Right lung (tissue), 10 donors: Measurements from ENCODE around the gene PTPN22. TPM values are rescaled to one million over a fixed set of nuclear protein-coding genes. Genes with fewer than 3 reads are reported as not detected.

ENCODE experiments used
- DNase-seq, 2 donors: peaks; one replicate each; pipeline ENCODE4 v3.0.0-alpha.2; 2013
- long read RNA-seq, 8 donors: transcript quantifications; one replicate each; lab custom pipeline, GENCODE V29; 2026
- polyA plus RNA-seq, 5 donors: library from polyadenylated mRNA; unstranded; fragments of 120-200 nt; gene quantifications; one replicate each; pipeline versions ENCODE4 v1.2.1 to v1.2.3, GENCODE V29; 2013; ENCODE audit warnings: inconsistent platforms in 1 of 5, low replicate concordance in 1 of 5; ENCODE audit not compliant: insufficient read length in 5 of 5, insufficient read depth in 1 of 5

Gene PTPN22
- 1 to 10 TPM in 3 of 5 donors, under 1 TPM in 2; 0.56 to 1.1 (median 1.1) TPM for polyA plus RNA-seq
- long read RNA-seq, donor 1: 0 reads
- long read RNA-seq, donor 2: 0 reads
- long read RNA-seq, donor 3, partial matches to known transcripts: 0 of 1 reads
- long read RNA-seq, donor 3, other reads (novel, unspliced or antisense): 0 of 1 reads
- long read RNA-seq, donor 4: 0 reads
- long read RNA-seq, donor 5: 0 reads
- long read RNA-seq, donor 6, partial matches to known transcripts: 12 of 12 reads
- long read RNA-seq, donor 6, other reads (novel, unspliced or antisense): 0 of 12 reads
- long read RNA-seq, donor 7: 0 reads
- long read RNA-seq, donor 8: 0 reads

DNA sequence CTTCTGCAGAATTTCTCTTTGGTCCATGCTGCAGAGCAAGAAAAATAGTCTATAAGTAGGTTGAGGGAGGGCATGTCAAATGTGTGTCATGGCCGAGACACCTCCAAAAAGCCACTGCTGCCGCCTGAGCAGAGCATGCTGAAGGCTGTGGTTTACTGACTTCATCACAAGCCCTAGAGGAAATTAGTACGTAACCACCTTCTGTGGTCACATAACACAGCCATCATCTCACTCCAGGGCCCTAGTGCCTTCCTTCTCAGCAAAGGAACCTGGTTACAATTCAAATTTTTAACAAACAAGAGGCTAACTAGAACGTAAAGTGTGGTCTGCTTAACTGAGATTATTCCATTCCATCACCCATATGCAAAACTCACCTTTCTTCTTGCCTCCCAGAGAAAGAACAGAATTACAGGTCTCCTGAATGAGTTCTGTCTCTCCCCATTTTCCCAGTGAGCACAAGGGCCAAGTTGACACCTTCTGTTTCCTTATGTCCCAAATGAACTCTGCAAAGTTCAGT lies at the start of gene PTPN22:
TSS of gene PTPN22 (minus strand) at position 116 of the 517 bp plus-strand sequence.
- no peak for DNase-seq

DNA sequence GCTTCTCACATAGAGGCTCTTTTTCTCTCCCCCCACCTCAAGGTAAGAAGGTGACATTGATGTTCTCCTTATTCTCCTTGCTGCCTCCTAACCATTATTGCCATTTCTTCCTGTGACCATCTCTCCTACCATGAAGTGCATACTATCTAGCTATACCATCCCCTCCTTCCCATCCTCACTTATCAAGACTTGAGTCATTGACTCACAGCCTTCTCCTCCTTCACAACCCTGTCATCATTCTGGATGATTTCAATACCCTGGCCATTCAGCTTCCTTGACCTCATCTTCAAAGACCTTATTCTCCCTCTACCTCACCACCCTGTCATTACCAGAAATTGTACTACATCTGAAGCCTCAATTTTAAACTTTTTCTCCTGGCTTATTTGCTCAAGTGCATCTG lies 46.7 kb upstream of the PTPN22 start:
- no peak for DNase-seq

DNA sequence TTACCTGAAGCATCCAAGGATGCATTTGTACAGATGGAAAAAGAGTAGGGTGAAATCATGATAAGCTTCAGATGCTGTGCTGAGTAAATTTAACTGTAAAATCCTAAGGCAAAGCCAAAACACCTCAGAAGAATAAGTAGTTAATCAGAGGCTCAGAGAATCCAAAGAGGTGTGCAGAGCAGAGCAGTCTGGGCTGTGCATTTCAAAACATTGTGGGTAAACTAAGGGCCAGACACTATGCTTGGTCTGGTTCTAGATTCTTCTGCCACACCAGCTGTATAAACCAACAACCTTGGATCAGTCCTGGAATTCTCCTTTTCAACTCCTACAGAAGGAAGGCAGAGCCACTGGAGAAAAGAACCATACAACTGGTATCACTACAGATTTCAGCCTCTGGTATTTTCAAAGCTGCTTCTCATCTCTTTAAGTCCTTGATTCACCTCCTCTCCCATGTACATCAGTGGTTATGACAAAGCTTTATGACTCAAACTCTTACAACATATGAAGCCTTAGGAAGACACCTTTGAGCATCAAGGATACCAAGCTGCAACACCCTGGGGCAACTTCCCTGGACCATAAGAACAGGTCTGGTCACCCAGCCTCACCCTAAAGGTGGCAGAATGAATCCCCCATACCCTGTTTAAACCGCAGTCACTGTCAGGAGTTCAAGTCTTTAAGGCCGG lies 46.0 kb upstream of the PTPN22 start:
- no peak for DNase-seq

DNA sequence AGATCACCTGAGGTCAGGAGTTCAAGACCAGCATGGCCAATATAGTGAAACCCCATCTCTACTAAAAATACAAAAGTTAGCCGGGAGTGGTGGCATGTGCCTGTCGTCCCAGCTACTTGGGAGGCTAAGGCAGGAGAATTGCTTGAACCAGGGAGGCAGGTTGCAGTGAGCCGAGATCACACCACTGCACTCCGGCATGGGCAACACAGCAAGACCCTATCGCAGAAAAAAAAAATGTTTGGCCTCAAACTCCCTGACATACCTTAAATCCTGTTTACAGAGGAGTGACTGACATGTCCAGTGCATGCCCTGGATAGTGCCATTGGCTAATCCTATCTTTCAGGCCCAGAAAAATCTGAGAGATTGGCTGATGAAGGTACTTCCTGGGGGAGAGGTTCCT lies 45.5 kb upstream of the PTPN22 start:
- DNase-seq: no peak

DNA sequence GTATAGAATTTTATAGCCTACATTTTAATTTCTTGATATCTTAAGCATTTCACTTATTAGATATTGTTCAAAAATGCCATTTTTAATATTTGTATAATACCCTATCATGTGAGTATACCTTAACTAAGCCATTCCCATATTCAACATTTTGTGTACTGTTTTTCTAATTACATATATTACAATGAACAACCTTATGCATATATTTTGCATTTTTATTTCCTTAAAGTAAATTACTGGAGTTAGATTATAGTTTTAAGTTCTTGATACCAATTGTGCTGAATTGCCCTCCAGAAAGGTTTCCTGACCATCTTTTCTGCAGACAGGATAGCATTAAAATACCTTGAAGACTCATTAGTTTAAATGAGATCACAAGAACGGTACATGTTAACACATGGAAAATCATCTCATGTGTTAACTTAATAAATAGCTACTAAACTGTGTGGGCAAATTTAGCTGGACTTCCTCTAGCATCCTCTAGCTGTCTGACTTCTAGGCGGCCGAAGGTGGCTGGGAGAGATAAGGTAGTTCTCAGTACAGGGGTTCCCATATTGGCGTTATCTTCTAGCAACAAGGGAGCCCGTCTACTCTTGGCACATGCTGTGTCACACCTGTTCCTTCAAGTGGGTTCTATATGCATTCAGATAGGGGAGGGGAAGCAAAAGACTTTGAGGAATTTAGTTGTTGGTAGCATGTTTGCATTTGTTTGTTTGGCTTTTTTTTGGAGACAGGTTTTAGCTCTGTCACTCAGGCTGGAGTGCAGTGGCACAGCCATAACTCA lies 42.6 kb upstream of the PTPN22 start:
- DNase-seq: no peak

DNA sequence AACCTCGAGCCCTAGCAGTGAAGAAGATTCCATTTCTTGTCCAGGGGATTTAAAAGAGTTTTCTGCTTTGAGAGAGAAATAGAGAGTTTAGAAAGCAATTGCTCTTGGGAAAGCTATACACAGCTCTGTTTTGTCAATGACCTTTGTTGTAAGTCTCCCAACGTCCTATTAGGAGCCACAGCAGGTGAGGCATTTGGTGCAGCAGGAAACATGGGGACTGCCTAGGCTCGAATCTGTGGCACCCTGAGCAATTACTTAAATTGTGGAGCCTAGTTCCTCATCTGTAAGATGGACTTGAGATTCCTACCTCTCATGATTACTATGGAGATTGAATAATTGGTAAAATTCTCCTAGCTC lies 41.8 kb upstream of the PTPN22 start:
- DNase-seq: no peak

DNA sequence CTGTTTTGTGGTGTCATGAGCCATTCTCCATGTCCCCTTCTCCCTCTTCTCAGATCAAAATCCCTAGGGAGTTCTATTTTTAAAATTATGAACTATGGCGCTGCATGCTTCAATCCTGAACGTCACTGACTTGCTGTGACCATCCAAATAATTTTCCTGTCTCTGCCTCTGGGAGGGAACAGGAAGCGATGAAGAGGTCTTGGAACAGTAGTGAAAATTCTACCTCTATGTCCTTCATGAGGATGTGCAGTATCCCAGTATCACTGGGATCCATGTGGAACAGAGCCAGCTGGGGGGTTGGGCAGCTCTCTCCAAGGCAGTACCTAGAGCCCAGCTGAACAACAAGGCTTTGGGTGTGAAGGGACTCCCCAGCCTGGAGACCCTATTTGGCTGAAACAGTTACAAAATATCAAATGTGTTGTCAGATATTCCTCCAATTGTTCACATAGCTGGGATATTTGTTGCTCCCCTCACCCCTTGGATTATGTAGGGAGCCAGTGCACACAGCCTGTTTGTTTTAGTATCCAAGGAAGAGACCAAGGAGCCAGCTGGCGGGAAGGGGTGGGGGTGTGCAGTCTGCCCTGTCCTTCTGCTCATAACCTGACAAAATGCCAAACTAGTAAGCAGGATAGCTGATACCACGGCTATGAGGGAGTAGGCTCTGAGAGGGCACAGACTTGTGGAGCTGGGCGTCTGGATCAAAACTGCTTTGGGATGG lies 41.2 kb upstream of the PTPN22 start:
- DNase-seq: peak; percentile 60 to 69

DNA sequence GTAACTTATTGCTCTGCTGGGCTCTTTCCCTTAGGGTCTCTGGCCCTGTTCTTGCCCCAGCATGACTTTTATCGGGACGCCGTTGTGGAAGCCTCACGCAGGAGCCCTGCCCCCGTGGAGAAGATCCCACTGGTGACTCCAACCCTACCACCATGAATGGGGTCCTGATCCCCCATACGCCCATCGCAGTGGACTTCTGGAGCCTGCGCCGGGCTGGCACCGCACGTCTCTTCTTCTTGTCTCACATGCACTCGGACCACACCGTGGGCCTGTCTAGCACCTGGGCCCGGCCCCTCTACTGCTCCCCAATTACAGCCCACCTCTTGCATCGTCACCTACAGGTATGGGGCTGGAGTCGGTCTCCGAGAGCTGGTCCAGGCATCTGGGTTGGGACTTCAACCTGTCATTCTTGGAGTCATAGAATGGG lies 33.9 kb upstream of the PTPN22 start:
- DNase-seq: no peak

DNA sequence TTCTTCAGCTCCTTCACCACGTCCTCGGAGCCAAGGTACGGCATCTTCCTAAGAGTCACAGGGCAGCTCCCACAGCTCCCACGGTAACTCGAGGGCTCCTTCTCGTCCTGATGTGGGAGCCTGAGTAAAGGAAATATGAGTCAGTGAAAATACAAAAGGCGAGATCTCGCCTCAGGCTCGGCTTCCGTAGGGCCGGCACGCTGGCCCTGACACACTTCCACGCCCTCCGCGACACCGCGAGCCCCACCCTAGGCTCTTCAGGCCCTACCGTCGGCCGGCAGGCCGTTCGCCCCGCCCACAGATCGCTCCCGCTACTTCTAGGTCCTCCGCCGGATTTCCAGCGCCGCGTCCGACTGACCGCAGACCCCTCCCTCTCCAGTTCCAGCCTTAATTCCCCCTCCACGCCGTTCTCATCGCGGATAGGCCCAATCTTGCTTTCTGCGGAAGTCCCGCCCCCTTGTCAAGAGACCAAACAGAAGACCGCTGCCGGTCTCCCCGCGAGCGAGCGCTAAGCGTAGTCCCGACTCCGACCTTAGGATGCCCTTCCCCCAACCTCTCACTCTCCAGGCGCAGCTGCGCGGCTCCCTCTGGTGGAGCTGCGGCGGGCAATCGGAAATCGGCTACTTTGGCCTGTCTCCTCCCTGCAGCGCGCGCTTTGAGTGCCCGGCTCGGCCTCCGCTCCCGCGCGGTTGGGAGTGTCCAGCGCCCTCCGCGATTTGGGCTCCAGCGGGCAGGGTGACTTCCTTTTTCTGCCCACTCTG lies 33.3 kb upstream of the PTPN22 start, which contains the start of the genes AP4B1 and DCLRE1B:
TSS of gene AP4B1 (minus strand) at position 126 of the 761 bp plus-strand sequence. CDS start at position 44, 82 bp downstream.
TSS of gene DCLRE1B (plus strand) at position 653 of the 761 bp plus-strand sequence. CDS start 261 bp downstream, outside the sequence.
- peak; percentile 100 for DNase-seq

DNA sequence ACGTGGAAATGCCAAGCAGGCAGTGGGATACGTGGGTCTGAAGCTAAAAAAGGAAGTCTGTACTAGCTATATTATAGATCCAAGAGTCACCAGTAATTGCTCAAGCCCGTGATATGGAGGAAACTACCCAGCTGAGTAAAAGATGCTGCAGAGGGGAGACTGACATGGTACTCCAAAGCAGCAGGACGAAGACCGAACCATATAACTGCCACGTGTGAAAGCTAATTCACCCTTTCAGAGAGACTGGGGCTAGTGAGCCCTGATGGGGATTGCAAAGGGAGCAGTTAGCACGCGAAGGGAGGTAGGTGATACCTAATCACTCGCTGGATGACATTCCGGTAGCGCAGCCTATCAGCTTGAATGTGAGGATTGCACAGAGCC lies 32.8 kb upstream of the PTPN22 start:
- DNase-seq: no peak

DNA sequence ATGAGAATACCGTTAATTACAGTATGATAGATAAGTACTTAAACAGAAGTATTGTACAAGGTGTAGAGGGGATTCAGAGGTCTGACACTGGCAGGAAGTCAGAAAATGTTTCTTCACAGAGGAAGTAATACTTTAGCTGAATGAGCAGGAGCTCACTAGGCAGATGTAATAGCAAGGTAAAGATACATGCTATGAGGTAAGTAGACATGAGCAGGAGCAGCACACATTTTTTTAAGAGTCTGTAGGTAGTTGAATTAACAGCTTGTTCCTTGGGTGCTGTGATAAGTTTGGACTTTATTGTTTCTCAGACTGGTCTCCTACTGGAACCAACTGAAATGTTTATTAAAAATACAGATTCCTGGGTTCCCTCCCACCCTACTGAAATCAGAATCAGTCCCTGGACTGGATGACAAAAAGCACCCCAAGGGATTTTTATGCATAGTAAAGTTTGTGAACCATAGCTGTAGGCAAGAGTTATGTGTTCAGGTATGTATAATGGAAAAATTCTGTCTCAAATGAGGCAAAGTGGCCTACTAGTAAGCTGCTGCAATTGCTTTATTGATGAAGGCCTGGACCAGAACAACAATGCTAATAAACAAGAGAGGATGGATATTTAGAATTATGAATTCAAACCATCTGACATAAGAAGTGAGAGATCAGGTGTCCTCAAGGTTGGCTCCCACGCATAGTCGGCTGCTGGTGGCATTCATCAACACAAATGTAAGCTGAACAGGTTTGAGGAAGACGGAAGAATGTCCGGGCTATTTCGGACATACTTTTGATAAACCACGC lies 32.2 kb upstream of the PTPN22 start:
- DNase-seq: no peak

DNA sequence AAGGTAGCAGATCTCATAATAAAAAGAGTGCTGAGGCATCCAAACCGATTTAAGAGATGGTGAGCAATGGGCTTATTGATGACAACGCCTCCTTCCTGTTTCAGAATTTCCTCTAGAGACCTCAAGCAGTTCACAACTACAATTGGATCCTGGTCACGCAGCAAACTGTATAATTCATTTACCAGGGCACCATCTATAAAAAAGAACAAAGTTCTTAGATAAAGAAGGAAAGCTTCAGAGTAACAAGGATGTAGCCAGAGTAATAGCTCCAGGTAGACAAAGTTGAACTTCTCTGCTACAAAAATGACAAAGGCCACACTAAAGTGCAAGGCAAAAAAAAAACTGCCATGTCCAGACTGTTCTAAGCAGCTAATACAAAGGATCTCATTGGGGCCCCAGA lies 29.7 kb upstream of the PTPN22 start:
- no peak for DNase-seq

DNA sequence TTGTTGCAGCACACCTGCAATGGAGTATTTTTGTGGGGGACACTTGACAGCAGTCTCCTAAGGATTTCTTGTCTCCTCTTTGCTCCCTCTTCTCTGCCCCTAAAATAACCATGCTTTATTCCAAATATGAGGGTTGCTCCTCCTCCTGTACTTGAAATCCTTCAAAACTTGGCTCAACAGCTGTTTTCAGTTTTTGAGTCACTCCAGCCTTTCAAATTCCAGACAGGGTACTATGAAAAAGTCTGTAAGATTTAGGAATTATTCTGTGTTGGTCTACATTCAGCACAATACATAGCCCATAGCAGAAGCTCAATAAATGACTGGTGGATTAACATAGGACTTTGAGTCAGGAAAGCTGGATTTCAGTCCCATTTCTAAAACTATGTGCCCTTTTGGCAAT lies 27.6 kb upstream of the PTPN22 start:
- DNase-seq: peak in 1 of 2 donors; percentile 27

DNA sequence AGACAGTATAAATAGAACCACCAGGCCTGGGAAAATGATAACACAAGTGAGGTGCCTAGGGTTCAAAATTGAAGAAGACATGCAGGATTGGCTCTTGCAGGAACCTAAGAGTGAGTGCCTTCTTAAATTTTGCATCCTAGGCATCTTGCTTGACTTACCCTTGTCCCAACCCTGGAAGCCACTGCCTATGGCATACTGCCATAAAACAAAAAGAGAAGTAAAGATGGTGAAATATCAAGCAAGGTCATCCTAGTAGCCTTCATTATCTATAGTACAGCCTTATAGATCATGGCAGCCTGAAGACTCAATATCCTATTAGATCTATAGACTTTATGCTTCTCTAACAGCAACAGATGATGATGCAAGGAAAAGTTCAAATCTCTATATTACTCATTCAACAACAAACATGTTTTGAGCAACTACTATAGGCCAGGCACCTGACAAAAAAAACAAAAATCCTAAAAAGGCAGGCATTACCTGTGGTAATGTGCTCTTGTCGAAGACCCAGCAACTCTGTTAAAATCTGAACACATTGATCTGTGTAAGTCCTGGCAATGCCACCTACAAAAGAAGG lies 26.8 kb upstream of the PTPN22 start:
- DNase-seq: no peak

DNA sequence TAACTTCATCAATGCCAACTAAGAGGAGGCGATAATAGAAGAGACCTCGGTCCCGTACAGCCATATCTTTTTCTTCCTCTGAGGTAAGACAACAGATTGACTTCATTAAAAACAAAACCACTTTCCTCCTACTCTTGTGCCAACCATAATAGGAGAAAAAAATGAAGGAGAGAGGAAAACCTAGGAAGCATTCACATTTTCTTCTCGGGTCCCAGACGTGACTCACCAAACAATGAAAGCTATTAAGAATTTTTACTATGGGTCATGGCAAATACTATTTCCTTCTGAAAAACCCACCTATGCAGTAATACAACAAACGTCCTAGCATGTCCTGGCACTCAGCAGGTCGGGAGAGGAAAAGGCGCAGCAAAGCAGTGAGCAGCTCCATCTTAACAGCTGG lies 24.4 kb upstream of the PTPN22 start:
- no peak for DNase-seq

DNA sequence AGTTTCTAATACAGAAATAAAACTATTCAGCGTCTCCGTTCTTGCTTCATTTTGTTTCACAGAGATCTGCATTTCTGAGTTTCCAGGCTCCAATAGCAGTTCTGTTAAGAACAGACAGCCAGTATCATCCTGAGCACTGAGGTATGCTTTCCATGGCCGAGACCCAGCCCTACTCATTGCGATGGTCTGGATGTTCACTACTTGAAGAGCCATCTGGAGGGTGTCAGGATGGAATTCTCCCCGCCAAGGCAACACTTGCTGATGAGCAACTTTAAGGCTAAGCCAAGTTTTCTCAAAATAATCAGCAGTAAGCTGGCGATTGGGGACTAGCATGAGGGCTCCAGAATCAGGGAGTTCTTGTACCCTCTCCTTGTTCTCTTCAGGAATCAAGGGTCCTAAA lies 23.6 kb upstream of the PTPN22 start:
- no peak for DNase-seq

DNA sequence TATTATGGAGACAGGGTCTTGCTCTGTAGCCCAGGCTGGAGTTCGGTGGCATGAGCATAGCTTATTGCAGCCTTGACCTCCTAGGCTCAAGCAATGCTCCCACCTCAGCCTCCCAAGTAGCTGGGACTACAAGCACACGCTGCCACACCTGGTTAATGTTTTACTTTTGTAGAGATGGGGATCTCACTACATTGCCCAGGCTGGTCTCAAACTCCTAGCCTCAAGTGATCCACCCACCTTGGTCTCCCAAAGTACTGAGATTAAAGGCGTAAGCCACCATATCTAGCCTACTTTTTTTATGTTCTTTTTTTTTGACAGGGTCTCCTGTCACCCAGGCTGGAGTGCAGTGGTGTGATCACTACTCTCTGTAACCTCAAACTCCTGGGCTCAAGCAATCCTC lies 21.8 kb upstream of the PTPN22 start:
- DNase-seq: no peak

DNA sequence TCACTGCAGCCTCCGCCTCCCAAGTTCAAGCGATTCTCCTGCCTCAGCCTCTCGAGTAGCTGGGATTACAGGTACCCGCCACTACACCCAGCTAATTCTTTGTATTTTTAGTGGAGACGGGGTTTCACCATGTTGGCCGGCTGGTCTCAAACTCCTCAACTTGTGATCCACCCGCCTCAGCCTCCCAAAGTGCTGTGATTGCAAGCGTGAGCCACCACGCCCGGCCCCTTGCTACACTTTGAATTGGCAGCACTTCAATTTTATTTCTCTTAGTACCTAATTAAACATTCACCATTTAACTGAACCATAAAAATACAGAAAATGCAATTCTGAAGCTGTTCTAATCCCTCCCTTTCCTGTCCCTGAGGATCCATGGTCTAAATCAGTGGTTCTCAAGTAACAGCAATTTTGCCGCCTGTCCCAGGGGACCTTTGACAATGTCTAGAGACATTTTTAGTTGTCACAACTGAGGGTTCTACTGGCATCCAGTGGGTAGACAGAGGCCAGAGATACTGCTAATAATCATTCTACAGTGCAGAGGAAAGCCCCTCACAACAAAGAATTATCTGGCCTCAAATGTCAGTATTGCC lies 20.2 kb upstream of the PTPN22 start:
- DNase-seq: no peak

DNA sequence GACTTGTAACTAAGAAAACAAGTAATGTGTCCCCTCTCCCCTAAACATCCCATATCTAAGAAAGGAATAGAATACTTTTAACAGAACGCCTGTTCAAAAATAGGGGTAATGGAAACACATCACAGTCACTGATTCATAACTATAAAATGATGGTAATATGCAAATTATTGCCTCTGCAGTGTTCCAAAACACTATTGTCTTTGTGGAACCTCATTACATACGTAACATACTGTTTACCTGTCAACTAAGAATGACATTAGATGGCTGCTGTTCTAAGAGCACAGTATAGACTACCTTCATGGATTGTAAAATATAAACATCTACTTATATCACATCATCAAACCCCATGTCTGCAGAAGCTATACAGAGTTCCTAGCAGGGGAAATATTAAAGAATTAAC lies 19.3 kb upstream of the PTPN22 start:
- DNase-seq: no peak
